Upper lobe of left lung (tissue), 6 donors: ENCODE data around the gene CTDSPL2. TPM values are rescaled to one million over a fixed set of nuclear protein-coding genes. Genes with fewer than 3 reads are reported as not detected.
A peak's percentile ranks its signal among the peaks of the same experiment; 100 is the strongest.

Experiments
- ATAC-seq, 2 donors: fragments of 200-7000 bp; cut with Tn5 transposase; one replicate each; pipeline ENCODE4 v1.9.1; 2022; ENCODE audit warnings: mild to moderate bottlenecking in 2 of 2, moderate library complexity in 2 of 2; ENCODE audit not compliant: low FRiP score in 2 of 2
- DNase-seq, 2 donors: peaks; one replicate each; pipeline ENCODE4 v3.0.0-alpha.2; 2019 to 2020
- H3K27ac ChIP-seq, 4 donors: fragments of 200-600 bp; sonication (generic); one replicate each; pipeline ENCODE4 v1.5.1; 2016 to 2019
- H3K27me3 ChIP-seq, 4 donors: fragments of 200-600 bp; sonication (generic); one replicate each; pipeline ENCODE4 v1.5.1; 2017 to 2019
- H3K36me3 ChIP-seq, 4 donors: fragments of 200-600 bp; sonication (generic); one replicate each; pipeline ENCODE4 v1.5.1; 2016 to 2019
- H3K4me1 ChIP-seq, 4 donors: fragments of 200-600 bp; sonication (generic); one replicate each; pipeline ENCODE4 v1.5.1; 2018 to 2019
- H3K4me3 ChIP-seq, 4 donors: fragments of 200-600 bp; sonication (generic); one replicate each; pipeline ENCODE4 v1.5.1; 2017 to 2019; ENCODE audit warnings: mild to moderate bottlenecking in 2 of 4, moderate library complexity in 1 of 4
- H3K9me3 ChIP-seq, 4 donors: fragments of 200-600 bp; sonication (generic); one replicate each; pipeline ENCODE4 v1.5.1; 2018 to 2019
- EP300 ChIP-seq, 4 donors: sonication (generic); formaldehyde crosslinking; IDR thresholded peaks; one replicate each; pipeline ENCODE4 v1.5.1; 2017; ENCODE audit warnings: antibody characterized with exemption in 4 of 4, control low read depth in 2 of 4
- POLR2A ChIP-seq, 4 donors: fragments of 450-650 bp; IDR thresholded peaks; one replicate each; pipeline ENCODE4 v1.5.1; 2016 to 2017; ENCODE audit warnings: antibody characterized with exemption in 4 of 4, mild to moderate bottlenecking in 2 of 4
- POLR2AphosphoS5 ChIP-seq, 2 donors: sonication (generic); formaldehyde crosslinking; IDR thresholded peaks; one replicate each; pipeline ENCODE4 v1.5.1; 2017; ENCODE audit warnings: antibody characterized with exemption in 2 of 2
- WGBS, 2 donors: methylation state at CpG; one replicate each; pipeline ENCODE4 v1.1.5; 2017 to 2018; 5-methylcytosine and 5-hydroxymethylcytosine counted together
- total RNA-seq, 6 donors: library from RNA; depleted of rRNA in 4 of 6; stranded (reverse); fragments of >200 nt in 4 of 6; gene quantifications; one replicate each; pipeline versions ENCODE4 v1.1.0 to v1.2.1, GENCODE V29; 2016 to 2021
- TF ChIP-seq, protein P1 (sequence below), 6 experiments: fragments of 450-650 bp in 4 of 6; fragments of 200-600 bp in 2 of 6; sonication (generic) in 2 of 6; IDR thresholded peaks; one replicate each; pipeline ENCODE4 v1.5.1; 2016 to 2019; ENCODE audit warnings: antibody characterized with exemption in 6 of 6
- donor health status: DM: no; HTN: no; CAD: no; lungs with moderate emphysema.
- donor health status: DM: no; HTN: yes; CAD: no; lungs with severe emphysema.

The CTDSPL2 gene
- total RNA-seq, 6 donors from 2014 or later: 20.6 to 60.8 (median 32.8) TPM

DNA sequence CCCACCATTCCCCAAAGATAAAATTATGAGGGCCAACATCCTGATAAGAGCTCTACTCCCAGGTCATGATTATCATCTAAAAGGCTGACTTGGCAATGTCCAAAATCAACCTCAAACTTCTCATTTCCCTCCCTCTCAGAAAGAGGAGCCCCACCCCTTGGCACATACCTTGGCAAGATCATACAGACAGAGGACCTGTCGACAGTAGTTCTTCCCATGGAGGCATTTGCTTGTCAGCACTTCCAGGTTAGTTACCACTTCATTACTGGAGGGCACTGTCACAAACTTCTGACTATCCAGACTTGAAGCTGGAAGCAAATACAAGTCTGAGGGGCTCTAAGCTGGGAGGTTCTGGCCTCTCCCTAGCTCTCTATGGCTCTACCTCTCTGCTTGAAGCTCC lies 147.3 kb downstream of the CTDSPL2 start:
- TF ChIP-seq POLR2A (IDR thresholded peaks at IDR 0.05): no peak
- TF ChIP-seq POLR2AphosphoS5 (IDR thresholded peaks at IDR 0.05): no peak
- TF ChIP-seq EP300 (IDR thresholded peaks at IDR 0.05): no peak
- TF ChIP-seq, protein P1, sequence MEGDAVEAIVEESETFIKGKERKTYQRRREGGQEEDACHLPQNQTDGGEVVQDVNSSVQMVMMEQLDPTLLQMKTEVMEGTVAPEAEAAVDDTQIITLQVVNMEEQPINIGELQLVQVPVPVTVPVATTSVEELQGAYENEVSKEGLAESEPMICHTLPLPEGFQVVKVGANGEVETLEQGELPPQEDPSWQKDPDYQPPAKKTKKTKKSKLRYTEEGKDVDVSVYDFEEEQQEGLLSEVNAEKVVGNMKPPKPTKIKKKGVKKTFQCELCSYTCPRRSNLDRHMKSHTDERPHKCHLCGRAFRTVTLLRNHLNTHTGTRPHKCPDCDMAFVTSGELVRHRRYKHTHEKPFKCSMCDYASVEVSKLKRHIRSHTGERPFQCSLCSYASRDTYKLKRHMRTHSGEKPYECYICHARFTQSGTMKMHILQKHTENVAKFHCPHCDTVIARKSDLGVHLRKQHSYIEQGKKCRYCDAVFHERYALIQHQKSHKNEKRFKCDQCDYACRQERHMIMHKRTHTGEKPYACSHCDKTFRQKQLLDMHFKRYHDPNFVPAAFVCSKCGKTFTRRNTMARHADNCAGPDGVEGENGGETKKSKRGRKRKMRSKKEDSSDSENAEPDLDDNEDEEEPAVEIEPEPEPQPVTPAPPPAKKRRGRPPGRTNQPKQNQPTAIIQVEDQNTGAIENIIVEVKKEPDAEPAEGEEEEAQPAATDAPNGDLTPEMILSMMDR (IDR thresholded peaks at IDR 0.05): no peak
- Histone ChIP-seq H3K27ac (no peak overlapping the region), H3K9me3 (no peaks in the 10 kb centered on the region), H3K36me3 (peaks cover 6 to 59% (median 38%) of the 10 kb centered on the region in 4 donors), H3K4me1 (peaks cover 0 to 5% (median 2%) of the 10 kb centered on the region in 4 donors), H3K27me3 (no peaks in the 10 kb centered on the region), H3K4me3 (no peak overlapping the region)
- ATAC-seq (peak in 1 of 2 donors; percentile 31), DNase-seq (no peak)
- 57 to 78% methylated on average over 1 of the region's 1 CpG for WGBS, 2 donors

Other genes with a start within 250 kb of the CTDSPL2 start
- gene FRMD5, start 232.4 kb upstream of the CTDSPL2 start, total RNA-seq: 1 to 10 TPM in 2 of 6 donors, under 1 TPM in 2, not detected in 2; 0.15 to 1.3 (median 0.99) TPM
- 10 to 100 TPM; 53.9 to 98.2 (median 68.2) TPM for gene GOLM2, start 138.9 kb upstream of the CTDSPL2 start, total RNA-seq
- gene EIF3J, start 109.5 kb downstream of the CTDSPL2 start, total RNA-seq: 10 to 100 TPM; 25.3 to 82.2 (median 58.3) TPM
- gene SPG11, start 236.0 kb downstream of the CTDSPL2 start, total RNA-seq: 100 to 1,000 TPM in 3 of 6 donors, 10 to 100 TPM in 3; 81.6 to 161 (median 97.4) TPM